Stimulated activated CD4-positive, alpha-beta T cell treated with anti-CD3 and anti-CD28 coated beads, Interleukin-15, amount 100 ng/mL, for 24 hours (primary cell): ENCODE measurements around the gene TRIM41.
"Not testable (repeated sequence)": the region's sequence is repeated elsewhere in the genome, so short reads cannot be mapped to it uniquely, and the experiment has no call there.

ENCODE experiments used
- DNase-seq: peaks from one replicate; pipeline ENCODE4 v3.0.0-alpha.2; 2020

Gene TRIM41

GRCh38 chr5:181259283-181259682 lies 36.2 kb downstream of the TRIM41 start:
- no peak for DNase-seq

- no peak for DNase-seq
Observed at GRCh38 chr5:181259974-181260719, 37.1 kb downstream of the TRIM41 start.

- DNase-seq = peak; percentile 93
Observed at GRCh38 chr5:181260720-181261319, 37.7 kb downstream of the TRIM41 start, which contains the start of gene TRIM52. TSS of gene TRIM52 (minus strand) at chr5:181261143. CDS start at chr5:181260813, 330 bp downstream.

GRCh38 chr5:181261320-181262049 lies 38.4 kb downstream of the TRIM41 start:
- DNase-seq = peak; percentile 83

GRCh38 chr5:181263633-181264032 lies 40.6 kb downstream of the TRIM41 start:
- no peak for DNase-seq

GRCh38 chr5:181265092-181265671 lies 42.1 kb downstream of the TRIM41 start:
- no peak for DNase-seq

- DNase-seq = not testable (repeated sequence)
Observed at GRCh38 chr5:181267291-181267904, 44.3 kb downstream of the TRIM41 start.

- DNase-seq = not testable (repeated sequence)
Observed at GRCh38 chr5:181267907-181268306, 44.8 kb downstream of the TRIM41 start.

GRCh38 chr5:181271081-181271480 lies 48.0 kb downstream of the TRIM41 start:
- no peak for DNase-seq

- DNase-seq = not testable (repeated sequence)
Observed at GRCh38 chr5:181273433-181273744, 50.3 kb downstream of the TRIM41 start.

GRCh38 chr5:181280251-181280762 lies 57.2 kb downstream of the TRIM41 start:
- DNase-seq = no peak

- DNase-seq = no peak
Observed at GRCh38 chr5:181281077-181281983, 58.2 kb downstream of the TRIM41 start.

GRCh38 chr5:181281984-181282316 lies 58.9 kb downstream of the TRIM41 start:
- DNase-seq = no peak

- not testable (repeated sequence) for DNase-seq
Observed at GRCh38 chr5:181282415-181282814, 59.3 kb downstream of the TRIM41 start.

GRCh38 chr5:181282874-181283273 lies 59.8 kb downstream of the TRIM41 start:
- DNase-seq = no peak

- DNase-seq = no peak
Observed at GRCh38 chr5:181283347-181283746, 60.3 kb downstream of the TRIM41 start.

GRCh38 chr5:181283841-181284755 lies 61.0 kb downstream of the TRIM41 start:
- not testable (repeated sequence) for DNase-seq
